Esophagus squamous epithelium (tissue), 4 donors: ENCODE data around the gene ACOT12.

ENCODE experiments used
- CTCF ChIP-seq, 6 experiments: fragments of 450-650 bp in 4 of 6; fragments of 200-600 bp in 2 of 6; sonication (generic) in 2 of 6; IDR thresholded peaks; one replicate each; pipeline ENCODE4 v1.5.1; 2016 to 2019; ENCODE audit warnings: antibody characterized with exemption in 6 of 6, mild to moderate bottlenecking in 4 of 6, moderate library complexity in 4 of 6
- POLR2A ChIP-seq, 4 donors: fragments of 450-650 bp; IDR thresholded peaks; one replicate each; pipeline ENCODE4 v1.6.1; 2017; ENCODE audit warnings: antibody characterized with exemption in 4 of 4, mild to moderate bottlenecking in 4 of 4, moderate library complexity in 3 of 4

GRCh38 chr5:81326554-81326953 lies 67.4 kb downstream of the ACOT12 start:
- TF ChIP-seq CTCF (IDR thresholded peaks at IDR 0.05) (no peak), POLR2A (IDR thresholded peaks at IDR 0.05) (no peak)
